ENCODE results near the gene PPP1R18.
"Not testable (repeated sequence)": the region's sequence is repeated elsewhere in the genome, so short reads cannot be mapped to it uniquely, and the experiment has no call there.

PPP1R18 gene

DNA sequence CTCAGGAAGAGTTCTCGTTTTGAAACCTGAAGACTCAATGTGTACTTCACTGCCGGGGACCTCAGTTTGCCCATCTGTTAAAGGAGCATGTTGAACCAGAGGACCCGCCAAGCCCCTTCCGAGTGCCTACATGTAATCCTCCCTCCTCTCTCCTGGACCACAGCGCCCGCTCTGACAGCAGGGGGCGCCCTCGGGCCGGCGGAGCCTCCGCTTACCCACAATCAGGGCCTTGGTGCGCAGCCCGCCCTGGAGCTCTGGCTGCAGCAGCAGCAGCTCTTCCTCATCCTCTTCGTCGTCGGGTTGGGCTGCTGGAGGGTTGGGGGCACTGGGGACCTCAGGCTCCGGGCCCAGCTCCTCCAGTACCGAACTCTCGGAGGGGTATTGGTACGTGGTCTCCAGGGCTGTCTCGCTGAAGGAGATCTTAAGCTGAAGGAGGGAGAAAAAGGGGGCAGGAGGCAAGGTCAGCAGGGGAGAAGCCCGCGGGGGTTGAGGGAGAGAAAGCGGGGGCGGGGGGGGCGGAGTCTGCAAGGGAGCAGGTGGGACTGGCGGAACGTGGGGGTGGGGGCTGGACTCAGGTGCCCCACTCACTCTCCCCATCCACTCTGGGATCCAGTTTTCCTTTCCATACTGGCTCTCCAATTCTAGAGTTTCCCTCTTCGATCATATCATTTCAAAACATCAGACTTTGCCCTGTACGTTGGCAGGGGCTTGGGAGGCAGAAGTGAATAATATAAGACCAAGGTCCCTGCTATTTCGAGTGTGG lies 7.3 kb downstream of the PPP1R18 start:
- H3K4me3 ChIP-seq = peak overlapping the region; percentile 15 to 64
- H3K36me3 ChIP-seq = peaks cover 27 to 45% (median 34%) of the 10 kb centered on the region in 3 donors
- peaks cover 4 to 54% (median 46%) of the 10 kb centered on the region in 4 donors for H3K4me1 ChIP-seq
- H3K9me3 ChIP-seq = no peaks in the 10 kb centered on the region
- H3K27me3 ChIP-seq = no peaks in the 10 kb centered on the region
- intact Hi-C loops (cut with DNase I; ENCODE audit: low total_unique reads) = loop anchor here (1.0 to 10.0 kb wide), 4 partner anchors 43 to 406 kb away; partner anchors contain the start of gene ATAT1
- H3K27ac ChIP-seq = peak overlapping the region; percentile 94 to 100
- TF ChIP-seq CTCF (IDR thresholded peaks at IDR 0.05) = peak; percentile 96
- DNase-seq = peak; percentile 82 to 92

DNA sequence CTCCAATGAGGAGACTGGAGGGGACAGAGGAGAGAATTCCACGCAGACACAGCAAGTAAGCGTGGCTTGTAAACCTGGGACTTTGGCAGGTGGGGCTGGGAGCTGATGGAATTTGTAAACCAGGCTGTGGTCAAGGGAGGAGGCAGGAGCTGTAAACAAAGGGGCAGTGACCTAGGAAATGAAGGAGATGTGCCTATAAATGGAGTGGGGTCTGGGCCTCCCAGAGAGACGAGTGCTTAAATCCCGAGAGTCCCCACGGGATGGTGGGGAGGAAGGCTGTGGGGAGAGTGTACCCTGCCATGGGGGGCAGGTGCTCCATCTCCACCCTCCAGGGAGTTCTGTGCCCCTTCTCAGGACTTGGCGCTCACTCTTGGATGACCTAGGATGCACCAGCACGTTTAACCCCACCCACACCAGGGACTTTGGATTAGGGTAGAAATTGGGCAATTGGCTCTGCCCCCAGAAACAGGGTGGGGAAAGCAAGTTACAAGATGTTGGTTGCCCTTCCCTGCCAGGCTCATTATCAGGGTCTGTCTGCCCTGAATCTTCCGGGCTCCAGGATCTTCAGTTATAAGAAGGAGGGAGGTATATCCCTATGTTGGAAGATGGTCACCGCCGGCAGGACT lies 9.7 kb downstream of the PPP1R18 start:
- H3K9me3 ChIP-seq = no peaks in the 10 kb centered on the region
- no peaks in the 10 kb centered on the region for H3K27me3 ChIP-seq
- no peak overlapping the region for H3K27ac ChIP-seq
- no peak for TF ChIP-seq CTCF (IDR thresholded peaks at IDR 0.05)
- intact Hi-C loops (cut with DNase I; ENCODE audit: low total_unique reads) = loop anchor here (10.0 kb wide), 3 partner anchors 52 to 408 kb away; partner anchors contain the start of gene ATAT1
- peak in 1 of 2 donors; percentile 53 for DNase-seq
- H3K36me3 ChIP-seq = peaks cover 27 to 45% (median 34%) of the 10 kb centered on the region in 3 donors
- H3K4me3 ChIP-seq = no peak overlapping the region
- peaks cover 4 to 39% (median 35%) of the 10 kb centered on the region in 4 donors for H3K4me1 ChIP-seq

DNA sequence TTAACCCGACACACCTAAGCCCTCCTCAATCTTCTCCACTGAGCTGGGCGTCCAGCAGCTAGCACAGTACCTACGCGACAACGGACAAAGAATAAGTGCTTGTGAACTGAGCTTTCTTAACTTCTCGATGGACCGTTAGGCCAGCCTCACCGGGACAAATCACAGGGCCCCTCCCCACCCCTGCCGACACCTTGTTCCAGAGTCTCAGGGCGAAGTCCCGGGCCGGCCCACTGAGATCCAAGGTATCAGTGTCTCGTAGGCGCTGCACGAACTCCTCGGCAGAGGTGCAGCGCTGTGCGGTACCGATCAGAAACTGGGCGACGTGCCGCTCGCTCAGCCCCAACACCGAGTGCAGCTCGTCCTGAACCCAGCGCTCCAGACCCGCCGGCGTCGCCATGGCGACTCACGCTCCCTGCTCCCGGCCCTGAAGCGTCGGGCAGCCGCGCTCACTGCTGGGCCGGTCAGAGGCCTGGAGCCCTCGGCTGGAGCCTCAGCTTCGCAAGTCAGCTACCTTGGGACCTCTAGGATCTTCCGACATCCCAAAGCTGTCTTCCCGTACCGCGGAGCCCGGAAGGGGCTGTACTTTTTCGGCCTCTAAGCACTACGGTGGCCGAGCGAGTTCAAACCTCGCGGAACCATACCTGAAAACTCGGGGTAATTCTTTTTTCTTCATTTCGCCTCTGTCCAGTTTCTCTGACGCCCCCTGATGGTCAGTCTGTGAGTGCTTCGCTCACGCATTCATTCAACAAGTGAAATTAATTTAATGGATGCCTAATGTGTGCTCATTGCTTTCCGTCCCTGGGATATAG lies 13.8 kb downstream of the PPP1R18 start, which contains the start of gene DHX16:
TSS of gene DHX16 (minus strand) at position 562 of the 809 bp plus-strand sequence. CDS start at position 397, 165 bp downstream.
- Histone ChIP-seq H3K27ac (peak within 1 kb of the TSS; percentile 67 to 77), H3K9me3 (no peaks in the 10 kb centered on the region), H3K27me3 (no peaks in the 10 kb centered on the region), H3K36me3 (peaks cover 31 to 53% (median 37%) of the 10 kb centered on the region in 3 donors), H3K4me3 (peak within 1 kb of the TSS; percentile 85), H3K4me1 (peaks cover 0 to 18% (median 12%) of the 10 kb centered on the region in 4 donors)
- TF ChIP-seq CTCF (IDR thresholded peaks at IDR 0.05) = peak; percentile 81 to 85
- DNase-seq = peak; percentile 98
- intact Hi-C loops (cut with DNase I; ENCODE audit: low total_unique reads) = loop anchor here (10.0 kb wide), 3 partner anchors 48 to 412 kb away; partner anchors contain the start of gene ATAT1

- Histone ChIP-seq H3K27me3 (no peaks in the 10 kb centered on the region), H3K27ac (no peak overlapping the region), H3K4me1 (peaks cover 0 to 18% (median 12%) of the 10 kb centered on the region in 4 donors), H3K36me3 (peaks cover 21 to 53% (median 37%) of the 10 kb centered on the region in 3 donors), H3K9me3 (no peaks in the 10 kb centered on the region), H3K4me3 (no peak overlapping the region)
- intact Hi-C loops (cut with DNase I; ENCODE audit: low total_unique reads) = loop anchor here (10.0 kb wide), 3 partner anchors 46 to 414 kb away; partner anchors contain the start of gene ATAT1
- no peak for DNase-seq
- TF ChIP-seq CTCF (IDR thresholded peaks at IDR 0.05) = no peak
These were observed 15.5 kb downstream of the PPP1R18 start for GRCh38 chr6:30670760-30671527.

DNA sequence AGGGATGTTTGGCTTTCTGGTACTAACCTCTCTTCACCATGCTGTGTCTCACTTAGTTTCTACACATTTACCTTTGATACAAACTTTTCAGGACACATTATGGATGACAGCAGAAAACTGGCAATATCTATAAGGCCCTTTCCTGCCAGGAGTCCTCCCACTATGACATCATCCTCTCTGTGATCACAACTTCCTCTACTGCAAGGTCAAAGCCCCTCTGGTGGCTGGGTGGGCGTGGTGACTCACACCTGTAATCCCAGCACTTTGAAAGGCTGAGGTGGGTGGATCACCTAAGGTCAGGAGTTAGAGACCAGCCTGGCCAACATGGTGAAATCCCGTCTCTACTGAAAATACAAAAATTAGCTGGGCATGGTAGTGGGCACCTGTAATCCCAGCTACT lies 20.1 kb downstream of the PPP1R18 start:
- H3K27ac ChIP-seq; DNase-seq; intact Hi-C loops (cut with DNase I; ENCODE audit: low total_unique reads); H3K9me3 ChIP-seq; H3K4me1 ChIP-seq; H3K4me3 ChIP-seq; H3K27me3 ChIP-seq: not testable (repeated sequence)
- H3K36me3 ChIP-seq = peaks cover 67 to 98% (median 81%) of the 10 kb centered on the region in 3 donors

All from tibial artery (tissue), 4 donors.